Endodermal cell (in vitro differentiated cells): ENCODE measurements around the gene ZCCHC12. TPM values are rescaled to one million over a fixed set of nuclear protein-coding genes. Genes with fewer than 3 reads are reported as not detected.

Experiments
- DNase-seq: peaks from one replicate; pipeline ENCODE4 v3.0.0-alpha.2; 2017
- H3K27ac ChIP-seq: 2 replicates; pipeline ENCODE4 v1.5.1; 2013; ENCODE audit warnings: mild to moderate bottlenecking, low read depth, low read length, moderate library complexity
- H3K27me3 ChIP-seq: 2 replicates; pipeline ENCODE4 v1.6.1; 2013; ENCODE audit warnings: mild to moderate bottlenecking, low read length, moderate library complexity; ENCODE audit not compliant: insufficient read depth, control insufficient read depth, poor library complexity, severe bottlenecking
- H3K36me3 ChIP-seq: 2 replicates; pipeline ENCODE4 v1.7.0; 2013; ENCODE audit warnings: mild to moderate bottlenecking, low read length, moderate library complexity; ENCODE audit not compliant: control insufficient read depth, insufficient read depth
- H3K4me1 ChIP-seq: one replicate; pipeline ENCODE4 v1.7.0; 2013; ENCODE audit warnings: low read length; ENCODE audit not compliant: control insufficient read depth, insufficient read depth
- H3K4me3 ChIP-seq: 2 replicates; pipeline ENCODE4 v1.5.1; 2013; ENCODE audit warnings: mild to moderate bottlenecking, low read length, moderate library complexity
- H3K9ac ChIP-seq: 2 replicates; pipeline ENCODE4 v1.6.1; 2013; ENCODE audit warnings: mild to moderate bottlenecking, low read length, moderate library complexity; ENCODE audit not compliant: poor library complexity, severe bottlenecking; ENCODE audit errors: extremely low read depth
- H3K9me3 ChIP-seq: 2 replicates; pipeline ENCODE4 v1.6.1; 2013; ENCODE audit warnings: mild to moderate bottlenecking, low read length, moderate library complexity; ENCODE audit not compliant: control insufficient read depth
- H3K27ac Mint-ChIP-seq: 2 replicates; pipeline ENCODE4 v1.8.0; 2020; ENCODE audit warnings: mixed read lengths
- H3K27me3 Mint-ChIP-seq: 2 replicates; pipeline ENCODE4 v1.8.0; 2021; ENCODE audit warnings: mild to moderate bottlenecking, mixed read lengths; ENCODE audit not compliant: insufficient read depth
- H3K36me3 Mint-ChIP-seq: 2 replicates; pipeline ENCODE4 v1.8.0; 2020; ENCODE audit warnings: low read depth, mixed read lengths
- H3K4me1 Mint-ChIP-seq: 2 replicates; pipeline ENCODE4 v1.8.0; 2020; ENCODE audit warnings: mixed read lengths
- H3K4me3 Mint-ChIP-seq: 2 replicates; pipeline ENCODE4 v1.8.0; 2020; ENCODE audit warnings: mild to moderate bottlenecking, moderate library complexity, mixed read lengths
- H3K9me3 Mint-ChIP-seq: 2 replicates; pipeline ENCODE4 v1.8.0; 2020; ENCODE audit warnings: mild to moderate bottlenecking, mixed read lengths
- WGBS, 2 experiments: methylation state at CpG; one replicate each; pipeline versions ENCODE4 v1.1.5 to v1.1.7; 2013; ENCODE audit warnings: missing lambda C conversion rate in 2 of 2, mixed read lengths in 1 of 2; ENCODE audit not compliant: insufficient coverage in 1 of 2, insufficient read length in 1 of 2; 5-methylcytosine and 5-hydroxymethylcytosine counted together
- total RNA-seq, 2 donors: library from RNA; stranded (reverse); fragmentation: NEBNext Ultra II Directional in 1 of 2; extraction: Animal tissue kit (Norgen Biotek cat#: 25700) in 1 of 2; gene quantifications; 2 replicates in 1 of 2; 3 replicates in 1 of 2; pipeline ENCODE4 v1.2.1, GENCODE V29; 2021
- TF ChIP-seq, protein P1 (sequence below): fragments of 200-600 bp; sonication (generic); conservative IDR thresholded peaks from 2 replicates; pipeline ENCODE4 v1.5.0; 2021; ENCODE audit warnings: antibody characterized with exemption, mild to moderate bottlenecking

Gene ZCCHC12
- total RNA-seq, 2 donors from 2014 or later: 2.1 to 4.2 TPM

DNA sequence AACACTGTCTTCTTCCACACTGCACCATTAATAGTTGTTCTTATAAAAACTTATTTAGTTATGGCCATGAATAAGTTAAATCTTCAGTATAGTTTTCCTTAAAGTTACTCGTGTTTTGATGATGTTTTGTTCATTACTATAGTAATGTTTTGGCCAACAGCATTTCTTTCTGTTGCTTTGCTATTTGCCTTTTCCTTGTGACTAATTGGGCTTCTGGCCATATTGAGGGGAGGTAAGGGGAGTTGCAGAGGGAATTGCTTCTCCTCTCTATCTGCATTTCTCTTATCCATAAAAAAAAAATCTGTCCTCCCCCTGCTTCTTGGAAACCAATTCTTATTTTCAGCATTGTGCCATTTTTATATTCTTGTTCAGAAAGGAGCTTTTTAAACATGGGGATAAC lies 42.7 kb upstream of the ZCCHC12 start:
- Mint-ChIP-seq H3K36me3 (peaks cover 2% of the 10 kb centered on the region), H3K27ac (no peak overlapping the region), H3K9me3 (peaks cover 41% of the 10 kb centered on the region), H3K4me3 (no peak overlapping the region), H3K27me3 (no peaks in the 10 kb centered on the region), H3K4me1 (no peaks in the 10 kb centered on the region)
- DNase-seq: no peak
- no peak overlapping the region for H3K9ac ChIP-seq
- H3K27me3 ChIP-seq: no peaks in the 10 kb centered on the region
- H3K27ac ChIP-seq: no peak overlapping the region
- H3K9me3 ChIP-seq: no peaks in the 10 kb centered on the region
- H3K4me3 ChIP-seq: no peak overlapping the region
- TF ChIP-seq, protein P1, sequence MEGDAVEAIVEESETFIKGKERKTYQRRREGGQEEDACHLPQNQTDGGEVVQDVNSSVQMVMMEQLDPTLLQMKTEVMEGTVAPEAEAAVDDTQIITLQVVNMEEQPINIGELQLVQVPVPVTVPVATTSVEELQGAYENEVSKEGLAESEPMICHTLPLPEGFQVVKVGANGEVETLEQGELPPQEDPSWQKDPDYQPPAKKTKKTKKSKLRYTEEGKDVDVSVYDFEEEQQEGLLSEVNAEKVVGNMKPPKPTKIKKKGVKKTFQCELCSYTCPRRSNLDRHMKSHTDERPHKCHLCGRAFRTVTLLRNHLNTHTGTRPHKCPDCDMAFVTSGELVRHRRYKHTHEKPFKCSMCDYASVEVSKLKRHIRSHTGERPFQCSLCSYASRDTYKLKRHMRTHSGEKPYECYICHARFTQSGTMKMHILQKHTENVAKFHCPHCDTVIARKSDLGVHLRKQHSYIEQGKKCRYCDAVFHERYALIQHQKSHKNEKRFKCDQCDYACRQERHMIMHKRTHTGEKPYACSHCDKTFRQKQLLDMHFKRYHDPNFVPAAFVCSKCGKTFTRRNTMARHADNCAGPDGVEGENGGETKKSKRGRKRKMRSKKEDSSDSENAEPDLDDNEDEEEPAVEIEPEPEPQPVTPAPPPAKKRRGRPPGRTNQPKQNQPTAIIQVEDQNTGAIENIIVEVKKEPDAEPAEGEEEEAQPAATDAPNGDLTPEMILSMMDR: no peak
- WGBS, 2 experiments: 100% methylated on average over 1 of the region's 1 CpG; no CpG with 5 or more reads in 1 of the 2 experiments
- H3K36me3 ChIP-seq: no peaks in the 10 kb centered on the region
- H3K4me1 ChIP-seq: no peaks in the 10 kb centered on the region

- no peak overlapping the region for H3K27ac Mint-ChIP-seq
Measured at GRCh38 chrX:118795528-118796280, 27.9 kb upstream of the ZCCHC12 start.

DNA sequence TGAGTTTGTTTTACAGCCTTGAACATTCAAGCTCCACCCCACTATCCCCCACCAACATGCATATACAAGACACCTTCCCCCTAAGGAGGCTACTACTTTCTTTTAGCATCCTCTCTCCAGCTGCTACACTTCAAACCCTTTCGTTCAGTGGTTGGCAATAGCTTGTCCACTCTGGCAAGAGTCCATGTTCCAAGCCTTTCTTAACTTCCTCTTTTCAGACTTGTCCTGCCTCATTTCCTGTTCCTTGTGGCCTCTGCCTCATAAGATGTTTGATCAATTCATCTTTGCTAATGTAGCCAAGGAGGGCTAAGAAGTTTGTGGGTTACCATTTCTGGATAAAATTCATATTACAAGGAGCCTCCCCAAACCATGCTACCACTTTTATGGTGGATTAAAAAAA lies 20.8 kb upstream of the ZCCHC12 start:
- H3K27me3 ChIP-seq: no peaks in the 10 kb centered on the region
- 83 to 95% methylated on average over 1 of the region's 1 CpG for WGBS, 2 experiments
- no peaks in the 10 kb centered on the region for H3K36me3 ChIP-seq
- H3K9me3 Mint-ChIP-seq: peaks cover 51% of the 10 kb centered on the region
- no peaks in the 10 kb centered on the region for H3K27me3 Mint-ChIP-seq
- H3K4me3 Mint-ChIP-seq: no peak overlapping the region
- no peak for DNase-seq
- H3K9me3 ChIP-seq: peaks cover 15% of the 10 kb centered on the region
- TF ChIP-seq, protein P1: no peak
- H3K27ac ChIP-seq: no peak overlapping the region
- no peaks in the 10 kb centered on the region for H3K36me3 Mint-ChIP-seq
- no peak overlapping the region for H3K9ac ChIP-seq
- no peak overlapping the region for H3K4me3 ChIP-seq
- H3K27ac Mint-ChIP-seq: no peak overlapping the region
- H3K4me1 Mint-ChIP-seq: no peaks in the 10 kb centered on the region
- H3K4me1 ChIP-seq: no peaks in the 10 kb centered on the region

More at GRCh38 chrX:118795528-118796280, 27.9 kb upstream of the ZCCHC12 start:
- no peaks in the 10 kb centered on the region for H3K27me3 ChIP-seq
- DNase-seq: no peak
- no peaks in the 10 kb centered on the region for H3K4me1 ChIP-seq
- TF ChIP-seq, protein P1: no peak
- no peaks in the 10 kb centered on the region for H3K4me1 Mint-ChIP-seq
- no peaks in the 10 kb centered on the region for H3K9me3 ChIP-seq
- H3K36me3 ChIP-seq: peaks cover 7% of the 10 kb centered on the region
- peaks cover 9% of the 10 kb centered on the region for H3K36me3 Mint-ChIP-seq
- peaks cover 54% of the 10 kb centered on the region for H3K9me3 Mint-ChIP-seq
- H3K9ac ChIP-seq: no peak overlapping the region
- WGBS, 2 experiments: 91 to 100% methylated on average over 2 to 4 of the region's 5 CpGs
- H3K27ac ChIP-seq: no peak overlapping the region
- H3K4me3 ChIP-seq: no peak overlapping the region
- no peaks in the 10 kb centered on the region for H3K27me3 Mint-ChIP-seq
- no peak overlapping the region for H3K4me3 Mint-ChIP-seq
